ENCODE results near the gene IL18.
"Not testable (repeated sequence)": the region's sequence is repeated elsewhere in the genome, so short reads cannot be mapped to it uniquely, and the experiment has no call there.

Gene IL18

GRCh38 chr11:112166562-112166961, 2.7 kb upstream of the IL18 start:
- DNase-seq: no peak

DNA sequence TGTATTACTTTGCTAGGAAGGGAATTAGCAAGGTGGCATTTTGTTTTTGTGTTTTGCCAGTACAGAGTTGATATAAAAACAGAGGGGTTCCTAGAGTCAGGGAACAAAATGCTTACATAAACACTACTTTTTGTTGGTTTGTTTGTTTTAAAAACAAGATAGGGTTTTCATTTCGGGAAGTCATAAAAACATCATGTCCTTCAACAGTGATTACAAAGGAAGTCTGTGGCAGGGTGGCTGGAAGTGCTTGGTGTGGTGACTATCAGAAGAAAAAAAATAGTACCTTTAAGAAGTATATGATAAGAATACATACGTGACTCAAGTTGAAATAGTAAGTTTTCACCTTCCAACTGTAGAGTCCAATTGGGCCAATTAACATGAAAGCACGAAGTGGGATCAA, 1.2 kb upstream of the IL18 start:
- DNase-seq: no peak

DNA sequence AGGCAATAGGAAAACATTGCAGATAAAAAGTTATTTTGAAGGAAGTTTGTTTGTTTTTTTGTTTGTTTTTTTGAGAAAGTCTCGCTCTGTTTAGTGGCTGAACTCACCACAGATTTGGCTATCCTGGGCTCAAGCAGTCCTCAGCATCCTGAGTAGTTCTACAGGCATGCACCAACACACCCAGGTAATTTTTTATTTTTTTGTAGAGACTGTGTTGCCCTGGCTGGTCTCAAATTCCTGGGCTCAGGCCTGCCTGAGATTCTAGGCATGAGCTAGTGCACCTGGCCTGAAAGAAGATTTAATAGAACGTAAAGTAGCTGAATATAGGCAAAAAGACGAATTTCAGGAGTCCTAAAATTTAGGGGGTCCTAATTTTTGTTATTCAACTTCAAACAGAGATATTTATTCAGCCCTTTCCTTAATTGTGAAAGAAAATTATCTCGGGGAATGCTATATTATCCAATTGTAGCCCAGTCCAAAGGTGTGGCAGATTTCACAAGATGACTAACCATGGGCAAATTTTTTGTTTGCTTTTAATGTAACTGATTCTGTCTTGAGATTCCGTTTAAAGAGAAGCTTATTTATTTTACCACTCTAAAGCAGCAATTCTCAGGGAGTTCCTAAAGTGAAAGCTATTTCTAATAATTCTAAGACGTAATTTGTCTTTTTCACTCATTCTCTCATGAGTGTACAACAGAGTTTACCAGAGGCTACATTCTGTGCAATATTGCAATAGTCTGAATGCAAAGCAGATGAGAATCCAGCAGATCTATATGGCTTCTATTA, 940 bp downstream of the IL18 start:
- DNase-seq: no peak

DNA sequence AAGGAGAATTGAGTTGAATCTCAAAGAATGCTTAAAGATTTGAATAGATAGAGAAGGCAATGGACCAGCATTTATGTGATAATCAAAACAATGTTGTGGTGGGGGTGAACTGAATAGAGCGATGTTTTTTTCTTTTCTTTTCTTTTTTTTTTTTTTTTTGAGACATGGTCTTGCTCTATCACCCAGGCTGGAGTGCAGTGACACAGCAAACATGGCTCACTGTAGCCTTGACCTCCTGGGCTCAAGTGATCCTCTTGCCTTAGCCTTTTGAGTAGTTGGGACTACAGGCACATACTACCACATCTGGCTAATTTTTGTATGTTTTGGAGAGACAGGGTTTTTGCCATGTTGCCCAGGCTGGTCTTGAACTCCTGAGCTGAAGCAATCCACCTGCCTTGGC, 1.7 kb downstream of the IL18 start:
- DNase-seq: not testable (repeated sequence)

- DNase-seq: no peak
These were observed 2.9 kb downstream of the IL18 start for GRCh38 chr11:112161012-112161411.

DNA sequence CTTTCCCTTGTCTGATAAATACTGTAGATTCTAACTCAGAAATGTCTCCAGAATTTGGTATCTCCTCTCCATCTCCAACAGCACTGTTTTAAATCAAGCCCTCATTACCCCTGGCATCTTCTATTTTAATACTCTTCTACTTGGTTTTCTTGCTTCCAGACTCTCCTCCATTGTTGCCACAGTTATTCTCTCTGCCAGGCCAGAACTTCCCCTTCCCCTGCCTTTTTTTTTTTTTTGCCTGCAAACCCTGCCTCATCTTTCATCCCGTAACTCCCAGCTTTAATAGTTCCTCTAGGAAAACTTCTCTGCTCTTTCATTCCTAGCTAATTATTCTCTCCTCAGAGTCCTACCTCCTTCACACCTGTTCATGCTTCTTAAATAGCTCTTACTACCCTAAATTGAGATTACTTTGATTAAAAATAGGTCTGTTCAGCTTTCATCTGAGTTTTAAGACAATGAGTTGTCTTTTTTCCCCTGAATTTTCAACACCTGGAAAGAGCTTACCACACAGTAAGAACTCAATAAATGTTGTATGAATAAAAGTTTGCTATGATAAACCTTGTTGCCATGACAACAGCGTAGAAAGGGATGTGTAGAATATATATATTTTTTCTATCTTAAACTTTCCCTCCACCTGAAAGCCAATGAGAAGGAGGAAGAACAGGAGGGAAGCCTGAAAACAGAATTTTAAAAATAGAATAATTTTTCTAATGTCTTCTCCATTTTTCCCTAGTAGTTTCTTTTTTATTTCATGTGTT, 3.6 kb downstream of the IL18 start:
- DNase-seq: no peak

DNA sequence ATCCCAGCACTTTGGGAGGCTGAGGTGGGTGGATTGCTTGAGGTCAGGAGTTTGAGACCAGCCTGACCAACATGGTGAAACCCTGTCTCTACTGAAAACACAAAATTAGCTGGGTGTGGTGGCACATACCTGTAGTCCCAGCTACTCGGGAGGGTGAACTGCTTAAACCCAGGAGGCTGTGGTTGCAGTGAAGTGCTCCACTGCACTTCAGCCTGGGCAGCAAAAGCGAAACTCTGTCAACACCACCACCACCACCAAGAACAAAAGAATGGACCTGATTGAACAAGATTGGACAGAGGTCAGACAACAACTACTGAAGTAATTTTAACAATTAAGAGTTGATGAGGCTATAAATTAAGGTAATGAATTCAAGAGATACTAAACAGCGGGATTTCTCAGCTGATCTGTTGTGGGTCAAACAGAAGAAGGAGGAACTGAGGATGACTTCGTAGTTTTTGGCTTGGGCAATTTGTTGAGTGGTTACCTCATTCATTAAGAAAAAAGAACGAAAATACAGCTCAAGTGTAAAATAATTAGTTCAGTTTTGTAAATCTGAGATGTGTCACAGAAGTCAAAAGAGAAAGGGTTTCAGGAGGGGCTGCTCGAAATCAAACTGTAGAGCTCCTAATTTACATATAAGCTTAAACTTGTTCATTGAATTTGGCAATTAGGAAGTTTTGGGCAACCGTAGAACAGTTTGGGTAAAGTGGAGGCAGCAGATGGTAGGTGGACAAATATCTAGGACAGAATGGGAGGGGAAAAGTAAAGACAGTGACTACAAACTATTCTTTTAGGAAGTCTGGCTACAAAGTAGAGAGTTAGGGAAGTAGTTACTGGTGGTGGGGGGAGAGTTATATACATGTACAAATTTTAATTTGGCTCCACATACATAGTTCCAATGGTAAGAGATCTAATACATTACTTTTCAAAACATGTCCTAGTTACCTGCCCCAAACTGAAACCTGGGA, 4.5 kb downstream of the IL18 start:
- DNase-seq: no peak

GRCh38 chr11:112156956-112157766, 6.7 kb downstream of the IL18 start:
- no peak for DNase-seq

DNA sequence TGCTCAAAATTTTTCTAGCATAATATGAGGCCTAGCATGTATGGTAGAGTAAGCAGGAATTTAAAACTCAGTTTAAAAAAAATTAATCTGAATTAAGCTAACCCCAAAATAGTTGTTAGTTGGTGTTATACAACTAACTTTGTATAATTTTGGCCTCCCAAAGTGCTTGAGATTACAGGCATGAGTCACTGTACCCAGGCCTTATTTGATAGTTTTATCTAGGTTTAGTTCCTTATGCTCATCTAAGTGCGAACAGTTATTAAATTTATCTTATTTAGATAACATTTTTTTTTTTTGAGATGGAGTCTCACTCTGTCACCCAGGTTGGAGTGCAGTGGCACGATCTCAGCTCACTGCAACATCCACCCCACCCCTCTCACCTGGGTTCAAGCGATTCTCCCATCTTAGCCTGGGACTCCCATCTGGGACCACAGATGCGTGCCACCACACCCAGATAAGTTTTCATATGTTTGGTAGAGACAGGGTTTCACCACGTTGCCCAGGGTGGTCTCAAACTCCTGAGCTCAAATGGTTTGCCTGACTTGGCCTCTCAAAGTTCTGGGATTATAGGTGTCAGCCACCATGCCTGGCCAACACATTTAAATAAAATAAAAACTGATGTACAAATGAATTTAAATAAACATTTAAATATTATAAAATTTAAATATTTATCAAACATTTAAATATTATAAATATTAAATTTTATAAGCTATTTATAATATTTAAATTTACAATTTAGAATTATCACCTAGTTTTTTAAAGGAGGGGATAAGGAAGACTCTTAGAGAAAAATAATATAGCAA, 7.5 kb downstream of the IL18 start:
- no peak for DNase-seq

- no peak for DNase-seq
These were observed 13.4 kb downstream of the IL18 start for GRCh38 chr11:112150517-112150916.

GRCh38 chr11:112143597-112143996, 20.3 kb downstream of the IL18 start:
- no peak for DNase-seq

DNA sequence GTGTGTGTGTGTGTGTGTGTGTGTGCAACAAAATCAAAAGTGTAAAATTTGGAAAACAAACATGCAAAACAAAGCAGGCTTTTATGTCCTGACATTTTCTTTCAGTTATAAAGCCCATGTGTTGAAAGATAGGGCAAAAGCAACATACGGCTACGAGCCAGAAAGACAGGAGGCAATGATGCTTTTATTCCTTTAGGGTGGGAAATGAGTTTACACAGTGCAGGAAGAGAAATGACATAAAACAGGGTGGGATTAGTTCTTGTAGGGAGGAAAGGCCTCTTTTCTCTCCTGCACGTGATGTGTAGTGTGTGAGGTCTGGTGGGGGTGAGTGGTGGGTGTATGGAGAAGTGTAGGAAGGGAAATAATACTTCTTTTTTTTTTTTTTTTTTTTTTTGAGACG, 29.4 kb downstream of the IL18 start:
- DNase-seq: no peak

DNA sequence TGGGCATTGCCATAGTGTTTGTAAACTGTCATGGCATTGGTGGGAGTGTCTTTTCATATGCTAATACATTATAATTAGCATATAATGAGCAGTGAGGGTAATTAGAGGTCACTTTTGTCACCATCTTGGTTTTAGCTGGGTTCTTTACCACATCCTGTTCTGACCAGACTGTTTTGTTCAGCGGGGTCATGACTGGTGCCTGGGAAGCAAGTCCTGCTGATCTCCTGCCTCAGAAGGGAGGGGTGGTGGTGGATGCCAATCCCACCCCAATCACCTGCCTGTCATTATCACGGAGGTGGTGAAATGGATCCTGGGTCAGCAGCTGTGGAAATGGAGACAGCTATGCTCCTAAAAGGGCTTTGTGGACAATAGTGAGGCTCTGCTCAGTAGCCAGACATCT, 31.2 kb downstream of the IL18 start:
- no peak for DNase-seq

GRCh38 chr11:112129656-112130055, 34.2 kb downstream of the IL18 start:
- no peak for DNase-seq

DNA sequence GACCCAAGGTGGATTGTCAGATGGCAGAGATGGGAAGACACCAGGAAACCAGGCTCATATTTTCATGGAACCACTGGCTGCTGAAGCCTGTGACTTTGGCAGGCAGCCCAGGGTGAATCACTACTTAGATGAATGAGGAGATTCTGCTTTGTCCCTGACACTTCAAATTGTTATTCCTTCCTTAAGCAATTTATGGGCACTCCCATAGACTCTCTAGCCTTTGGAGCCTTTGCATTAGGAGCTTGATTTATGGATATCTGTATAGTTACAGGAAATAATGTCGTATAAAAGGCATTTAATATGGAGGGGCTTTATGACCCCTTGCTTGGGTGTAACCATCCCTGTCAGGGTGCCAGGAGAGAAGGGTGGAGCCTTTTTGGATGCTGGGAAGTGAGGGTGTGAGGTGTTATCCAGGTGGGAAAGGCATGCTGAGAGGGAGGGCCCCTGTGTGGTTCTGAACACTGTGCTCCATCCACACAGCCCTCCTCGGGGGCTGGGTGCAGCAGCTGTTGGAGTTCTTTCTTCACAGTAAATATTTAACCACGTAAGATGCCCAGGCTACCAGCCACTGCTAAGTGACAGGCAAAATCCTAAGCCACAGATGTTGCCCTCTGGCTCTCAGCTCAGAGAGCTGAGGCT, 35.3 kb downstream of the IL18 start:
- no peak for DNase-seq

DNA sequence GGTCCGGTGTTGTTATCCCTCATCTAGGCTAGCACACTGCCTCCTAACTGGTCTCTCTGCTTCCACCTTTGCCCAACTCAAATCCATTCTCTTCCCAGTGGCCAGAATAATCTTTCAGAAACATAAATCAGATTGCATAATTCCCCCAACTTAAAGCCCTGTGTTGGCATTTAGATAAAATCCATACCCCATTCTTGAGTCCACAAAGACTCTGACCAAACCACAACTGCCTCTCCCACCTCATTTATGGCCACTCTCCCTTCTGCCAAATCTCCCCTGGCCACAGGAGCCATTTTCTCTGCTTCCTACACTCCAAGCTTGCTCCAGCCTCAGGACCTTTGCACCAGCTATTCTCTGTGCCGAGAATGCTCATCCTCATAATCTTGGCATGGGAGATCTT, 36.8 kb downstream of the IL18 start:
- DNase-seq: no peak

GRCh38 chr11:112123129-112123528, 40.8 kb downstream of the IL18 start:
- DNase-seq: no peak

GRCh38 chr11:112121981-112122615, 41.8 kb downstream of the IL18 start:
- no peak for DNase-seq

GRCh38 chr11:112118176-112118575, 45.7 kb downstream of the IL18 start:
- no peak for DNase-seq

GRCh38 chr11:112115386-112115785, 48.5 kb downstream of the IL18 start:
- DNase-seq: no peak

GRCh38 chr11:112114460-112114859, 49.4 kb downstream of the IL18 start:
- no peak for DNase-seq

Data from stimulated activated CD4-positive, alpha-beta T cell treated with anti-CD3 and anti-CD28 coated beads, Interleukin-12 subunit alpha, Interleukin-12 subunit beta, amount 100 ng/mL, for 4 hours (primary cell).